Chondrocyte (in vitro differentiated cells): ENCODE data around the gene BRAP. TPM values are rescaled to one million over a fixed set of nuclear protein-coding genes. Genes with fewer than 3 reads are reported as not detected.
"Not testable (repeated sequence)": the region's sequence is repeated elsewhere in the genome, so short reads cannot be mapped to it uniquely, and the experiment has no call there.

Experiments
- DNase-seq: peaks from one replicate; pipeline ENCODE4 v3.0.0; 2021; ENCODE audit warnings: mixed read lengths, low spot score
- H3K27ac Mint-ChIP-seq: one replicate; pipeline ENCODE4 v1.8.0; 2021; ENCODE audit warnings: mild to moderate bottlenecking, moderate library complexity, mixed read lengths; ENCODE audit not compliant: unreplicated experiment
- H3K27me3 Mint-ChIP-seq: 2 replicates; pipeline ENCODE4 v1.8.0; 2021; ENCODE audit warnings: low read depth, mixed read lengths
- H3K36me3 Mint-ChIP-seq: 2 replicates; pipeline ENCODE4 v1.8.0; 2021; ENCODE audit warnings: low read depth, mixed read lengths
- H3K4me1 Mint-ChIP-seq: 2 replicates; pipeline ENCODE4 v1.8.0; 2021; ENCODE audit warnings: low read depth, mild to moderate bottlenecking, mixed read lengths
- H3K4me3 Mint-ChIP-seq: one replicate; pipeline ENCODE4 v1.8.0; 2021; ENCODE audit warnings: mild to moderate bottlenecking, moderate library complexity, mixed read lengths; ENCODE audit not compliant: unreplicated experiment
- H3K9me3 Mint-ChIP-seq: 2 replicates; pipeline ENCODE4 v1.8.0; 2021; ENCODE audit warnings: low read depth, mixed read lengths
- CTCF ChIP-seq: fragments of 200-600 bp; sonication (generic); IDR thresholded peaks from 2 replicates; pipeline ENCODE4 v1.5.0; 2021; ENCODE audit warnings: antibody characterized with exemption, mild to moderate bottlenecking, moderate library complexity
- total RNA-seq: library from RNA; stranded (reverse); gene quantifications from 3 replicates; pipeline ENCODE4 v1.2.1, GENCODE V29; 2021

The BRAP gene
- total RNA-seq, 1 donor from 2014 or later: 15.4 TPM

GRCh38 chr12:111596985-111597830 lies 88.5 kb downstream of the BRAP start:
- no peak for TF ChIP-seq CTCF
- H3K36me3 Mint-ChIP-seq: no peaks in the 10 kb centered on the region
- peak; percentile 65 for DNase-seq

GRCh38 chr12:111595341-111595835 lies 90.4 kb downstream of the BRAP start:
- Mint-ChIP-seq H3K27ac (peak overlapping the region; percentile 75), H3K4me1 (peaks cover 51% of the 10 kb centered on the region), H3K4me3 (peak overlapping the region; percentile 22)
- not testable (repeated sequence) for H3K36me3 Mint-ChIP-seq, H3K9me3 Mint-ChIP-seq, H3K27me3 Mint-ChIP-seq
- DNase-seq: peak; percentile 46

More at GRCh38 chr12:111596985-111597830, 88.5 kb downstream of the BRAP start:
- Mint-ChIP-seq H3K27ac (peak overlapping the region; percentile 91), H3K27me3 (no peaks in the 10 kb centered on the region), H3K4me3 (peak overlapping the region; percentile 84), H3K4me1 (peaks cover 52% of the 10 kb centered on the region), H3K9me3 (no peaks in the 10 kb centered on the region)

Other genes with a start within 250 kb of the BRAP start
- gene ATXN2, start 86.6 kb downstream of the BRAP start, total RNA-seq: 63.7 to 66.8 TPM (median 66.1 TPM) in 3 replicates
- 13.0 to 19.6 TPM (median 13.0 TPM) in 3 replicates for gene ACAD10, start 97 bp upstream of the BRAP start, total RNA-seq
- 42.0 to 73.8 TPM (median 73.3 TPM) in 3 replicates for gene ALDH2, start 81.0 kb upstream of the BRAP start, total RNA-seq
- gene MAPKAPK5, start 156.3 kb upstream of the BRAP start, total RNA-seq: 30.1 to 31.9 TPM (median 31.6 TPM) in 3 replicates